Measurements from ENCODE around the gene MYO10.

DNA sequence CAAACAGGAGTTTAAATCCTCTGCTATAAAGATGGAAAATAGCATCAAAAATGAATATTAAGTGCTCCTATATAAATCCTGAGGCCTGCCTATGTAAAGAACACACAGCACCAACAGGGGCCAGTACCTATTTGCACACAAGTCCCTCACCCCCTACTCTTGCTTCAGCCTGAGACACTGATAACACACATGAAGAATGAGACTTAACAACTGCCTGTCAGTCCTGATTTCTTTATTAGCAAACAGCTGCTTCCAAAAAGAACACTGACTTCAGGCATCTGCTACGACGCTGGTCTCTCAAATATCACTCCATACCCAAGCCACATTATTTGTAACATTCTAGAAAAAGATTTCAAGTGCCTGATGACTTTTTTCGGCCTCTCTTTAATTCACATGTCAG lies 55.5 kb downstream of the MYO10 start:
- TF ChIP-seq, protein P1, sequence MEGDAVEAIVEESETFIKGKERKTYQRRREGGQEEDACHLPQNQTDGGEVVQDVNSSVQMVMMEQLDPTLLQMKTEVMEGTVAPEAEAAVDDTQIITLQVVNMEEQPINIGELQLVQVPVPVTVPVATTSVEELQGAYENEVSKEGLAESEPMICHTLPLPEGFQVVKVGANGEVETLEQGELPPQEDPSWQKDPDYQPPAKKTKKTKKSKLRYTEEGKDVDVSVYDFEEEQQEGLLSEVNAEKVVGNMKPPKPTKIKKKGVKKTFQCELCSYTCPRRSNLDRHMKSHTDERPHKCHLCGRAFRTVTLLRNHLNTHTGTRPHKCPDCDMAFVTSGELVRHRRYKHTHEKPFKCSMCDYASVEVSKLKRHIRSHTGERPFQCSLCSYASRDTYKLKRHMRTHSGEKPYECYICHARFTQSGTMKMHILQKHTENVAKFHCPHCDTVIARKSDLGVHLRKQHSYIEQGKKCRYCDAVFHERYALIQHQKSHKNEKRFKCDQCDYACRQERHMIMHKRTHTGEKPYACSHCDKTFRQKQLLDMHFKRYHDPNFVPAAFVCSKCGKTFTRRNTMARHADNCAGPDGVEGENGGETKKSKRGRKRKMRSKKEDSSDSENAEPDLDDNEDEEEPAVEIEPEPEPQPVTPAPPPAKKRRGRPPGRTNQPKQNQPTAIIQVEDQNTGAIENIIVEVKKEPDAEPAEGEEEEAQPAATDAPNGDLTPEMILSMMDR (IDR thresholded peaks at IDR 0.05), result no peak
- no peak for TF ChIP-seq POLR2A (IDR thresholded peaks at IDR 0.05)
- no peak for TF ChIP-seq EP300 (IDR thresholded peaks at IDR 0.05)

All from tibial nerve (tissue), 4 donors.